Esophagus squamous epithelium (tissue), 4 donors: ENCODE measurements around the gene LTB4R.

ENCODE experiments used
- CTCF ChIP-seq, 6 experiments: fragments of 450-650 bp in 4 of 6; fragments of 200-600 bp in 2 of 6; sonication (generic) in 2 of 6; IDR thresholded peaks; one replicate each; pipeline ENCODE4 v1.5.1; 2016 to 2019; ENCODE audit warnings: antibody characterized with exemption in 6 of 6, mild to moderate bottlenecking in 4 of 6, moderate library complexity in 4 of 6
- POLR2A ChIP-seq, 4 donors: fragments of 450-650 bp; IDR thresholded peaks; one replicate each; pipeline ENCODE4 v1.6.1; 2017; ENCODE audit warnings: antibody characterized with exemption in 4 of 4, mild to moderate bottlenecking in 4 of 4, moderate library complexity in 3 of 4

GRCh38 chr14:24308342-24309124, 2.8 kb upstream of the LTB4R start:
- no peak for TF ChIP-seq CTCF (IDR thresholded peaks at IDR 0.05)
- TF ChIP-seq POLR2A (IDR thresholded peaks at IDR 0.05) = no peak
